ENCODE measurements around the gene MICALL1.
A peak's percentile ranks its signal among the peaks of the same experiment; 100 is the strongest.
"Not testable (repeated sequence)": the region's sequence is repeated elsewhere in the genome, so short reads cannot be mapped to it uniquely, and the experiment has no call there.

Gene MICALL1

DNA sequence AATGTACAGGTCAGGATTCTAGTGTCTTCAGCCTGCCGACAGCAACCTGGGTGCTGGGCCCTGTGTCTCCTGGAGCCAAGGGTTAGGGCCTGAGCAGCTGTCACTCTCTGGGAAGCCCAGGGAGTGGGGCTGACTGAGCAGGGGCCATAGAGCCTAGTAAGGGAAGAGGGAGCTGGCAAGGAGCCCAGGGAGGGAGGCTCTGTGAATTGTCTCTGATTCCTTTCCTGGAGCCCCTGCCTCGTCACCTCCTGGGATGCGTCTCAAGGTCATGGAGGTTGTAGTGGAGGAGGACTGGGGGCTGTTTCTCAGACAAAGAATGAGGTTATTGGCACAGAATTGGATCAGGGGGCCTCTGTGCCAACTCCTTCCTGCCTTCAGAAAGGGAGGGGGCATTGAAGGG, 66.4 kb downstream of the MICALL1 start:
- no peak for TF ChIP-seq CTCF (IDR thresholded peaks at IDR 0.05; ENCODE audit: low read depth, low read length)
- Histone ChIP-seq H3K9me3 (no peaks in the 10 kb centered on the region), H3K27me3 (no peaks in the 10 kb centered on the region), H3K36me3 (peaks cover 26% of the 10 kb centered on the region), H3K4me3 (ENCODE audit: low read depth, low read length) (no peak overlapping the region), H3K4me1 (peaks cover 13% of the 10 kb centered on the region)
- peak; percentile 75 for DNase-seq

GRCh38 chr22:37973271-37974170, 67.4 kb downstream of the MICALL1 start:
- H3K4me3 ChIP-seq (ENCODE audit: low read depth, low read length) = no peak overlapping the region
- no peaks in the 10 kb centered on the region for H3K9me3 ChIP-seq
- no peak for DNase-seq
- H3K27me3 ChIP-seq = no peaks in the 10 kb centered on the region
- TF ChIP-seq CTCF (IDR thresholded peaks at IDR 0.05; ENCODE audit: low read depth, low read length) = no peak
- peaks cover 13% of the 10 kb centered on the region for H3K4me1 ChIP-seq
- H3K36me3 ChIP-seq = peaks cover 16% of the 10 kb centered on the region

GRCh38 chr22:37975153-37975552, 69.1 kb downstream of the MICALL1 start:
- H3K9me3 ChIP-seq = no peaks in the 10 kb centered on the region
- peaks cover 9% of the 10 kb centered on the region for H3K36me3 ChIP-seq
- peaks cover 13% of the 10 kb centered on the region for H3K4me1 ChIP-seq
- TF ChIP-seq CTCF (IDR thresholded peaks at IDR 0.05; ENCODE audit: low read depth, low read length) = no peak
- no peak for DNase-seq
- no peaks in the 10 kb centered on the region for H3K27me3 ChIP-seq
- no peak overlapping the region for H3K4me3 ChIP-seq (ENCODE audit: low read depth, low read length)

- not testable (repeated sequence) for DNase-seq; H3K36me3 ChIP-seq; H3K27me3 ChIP-seq; H3K4me3 ChIP-seq (ENCODE audit: low read depth, low read length); H3K9me3 ChIP-seq
- H3K4me1 ChIP-seq = peaks cover 11% of the 10 kb centered on the region
Observed at GRCh38 chr22:37976022-37976421, 69.9 kb downstream of the MICALL1 start.

- Histone ChIP-seq H3K36me3 (peaks cover 5% of the 10 kb centered on the region), H3K4me3 (ENCODE audit: low read depth, low read length) (no peak overlapping the region), H3K4me1 (peaks cover 7% of the 10 kb centered on the region), H3K27me3 (no peaks in the 10 kb centered on the region), H3K9me3 (no peaks in the 10 kb centered on the region)
- DNase-seq = no peak
- TF ChIP-seq CTCF (IDR thresholded peaks at IDR 0.05; ENCODE audit: low read depth, low read length) = no peak
Observed at GRCh38 chr22:37976547-37976946, 70.5 kb downstream of the MICALL1 start.

GRCh38 chr22:37979782-37980181, 73.7 kb downstream of the MICALL1 start:
- H3K27me3 ChIP-seq = no peaks in the 10 kb centered on the region
- no peaks in the 10 kb centered on the region for H3K4me1 ChIP-seq
- H3K4me3 ChIP-seq (ENCODE audit: low read depth, low read length) = no peak overlapping the region
- H3K36me3 ChIP-seq = no peaks in the 10 kb centered on the region
- no peak for TF ChIP-seq CTCF (IDR thresholded peaks at IDR 0.05; ENCODE audit: low read depth, low read length)
- no peaks in the 10 kb centered on the region for H3K9me3 ChIP-seq
- no peak for DNase-seq
